ENCODE data around the gene NTN4.
"Not testable (repeated sequence)": the region's sequence is repeated elsewhere in the genome, so short reads cannot be mapped to it uniquely, and the experiment has no call there.

The NTN4 gene

DNA sequence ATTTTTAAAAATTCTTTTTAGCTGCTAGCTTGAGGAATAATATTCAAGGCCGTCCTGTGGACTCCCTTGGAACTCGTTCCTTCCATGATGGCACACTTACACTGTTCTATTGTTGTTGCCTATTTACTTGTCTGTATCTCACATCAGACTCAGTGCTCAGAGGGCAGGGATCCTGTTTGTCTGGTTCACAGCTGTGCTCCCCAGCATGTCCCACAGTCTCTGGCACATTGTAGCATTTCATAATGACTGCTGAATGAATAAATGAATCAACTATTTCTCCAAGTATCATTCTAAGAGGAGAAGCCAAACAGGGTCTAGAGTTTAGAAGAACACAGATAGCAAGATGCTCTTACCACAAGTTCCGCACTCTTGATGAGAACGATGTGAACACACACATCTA is 48.0 kb downstream of the NTN4 start:
- no peak for DNase-seq

DNA sequence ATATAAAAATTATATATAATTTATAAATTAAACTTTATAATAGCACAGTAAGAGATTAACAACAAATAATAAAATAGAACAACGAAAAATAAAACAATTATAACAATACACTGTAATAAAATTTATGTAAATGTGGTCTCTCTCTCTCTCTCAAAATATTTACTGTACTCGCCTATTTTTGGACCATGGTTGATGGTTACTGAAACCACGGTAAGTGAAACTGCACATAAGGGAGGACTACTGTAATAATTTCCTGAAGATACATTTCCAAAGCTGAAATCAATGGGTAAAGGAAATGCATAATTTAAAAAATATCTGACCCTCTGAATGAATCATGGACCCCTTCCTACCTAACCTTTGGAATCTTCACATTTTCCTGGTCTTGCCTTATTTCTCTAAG is 48.9 kb downstream of the NTN4 start:
- no peak for DNase-seq

DNA sequence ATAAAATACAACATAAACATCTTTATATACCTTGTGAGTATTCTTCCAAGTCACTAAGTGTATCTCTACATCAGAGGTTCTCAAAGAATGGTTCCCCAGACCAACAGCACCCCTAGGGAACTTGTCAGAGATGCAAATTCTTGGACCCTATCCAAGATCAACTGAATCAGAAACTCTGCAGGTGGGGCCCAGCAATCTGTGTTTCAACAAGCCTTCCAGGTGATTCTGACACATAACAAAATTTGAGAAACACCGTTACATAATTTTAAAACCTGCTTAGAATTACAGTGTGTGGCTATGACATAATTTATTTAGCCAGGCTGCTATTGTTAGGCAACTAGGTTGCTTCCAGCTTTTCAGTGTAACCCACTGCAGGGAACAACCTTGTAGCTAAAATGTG is 49.8 kb downstream of the NTN4 start:
- no peak for DNase-seq

DNA sequence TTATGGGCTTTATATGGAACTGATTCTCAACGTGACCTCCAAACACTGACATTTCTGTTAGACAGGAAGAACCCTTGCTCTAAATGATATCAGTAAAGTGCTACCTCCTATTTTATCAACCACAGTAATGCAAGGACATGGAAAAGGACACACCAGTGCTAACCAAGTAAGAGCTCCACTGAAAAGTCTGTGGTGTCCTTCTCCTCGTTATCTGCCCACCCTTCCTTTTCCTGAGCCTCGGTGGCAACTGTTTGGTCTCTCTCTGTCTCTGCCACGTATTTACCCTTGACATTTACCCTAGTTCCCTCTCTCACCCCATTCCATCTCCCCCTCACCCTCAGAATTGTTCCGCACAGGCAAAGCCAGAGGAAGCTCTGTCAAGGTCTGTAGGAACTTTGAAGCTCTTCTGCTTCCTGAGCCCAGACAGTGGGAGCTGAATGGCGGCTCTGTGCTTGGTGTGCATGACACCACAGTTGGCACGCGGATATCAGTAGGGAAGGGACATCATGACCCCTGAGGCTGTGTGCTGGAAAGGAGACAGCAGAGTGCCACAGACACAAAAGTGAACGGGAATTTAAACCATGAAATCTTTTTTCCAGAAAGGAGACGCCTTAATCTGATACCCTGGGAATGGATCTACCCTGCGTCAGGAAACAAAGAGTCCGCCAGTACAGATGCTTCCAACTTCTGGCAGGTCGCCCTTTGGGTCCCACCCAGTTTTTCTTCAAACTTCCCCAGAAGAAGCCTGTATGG is 50.8 kb downstream of the NTN4 start:
- DNase-seq: no peak

DNA sequence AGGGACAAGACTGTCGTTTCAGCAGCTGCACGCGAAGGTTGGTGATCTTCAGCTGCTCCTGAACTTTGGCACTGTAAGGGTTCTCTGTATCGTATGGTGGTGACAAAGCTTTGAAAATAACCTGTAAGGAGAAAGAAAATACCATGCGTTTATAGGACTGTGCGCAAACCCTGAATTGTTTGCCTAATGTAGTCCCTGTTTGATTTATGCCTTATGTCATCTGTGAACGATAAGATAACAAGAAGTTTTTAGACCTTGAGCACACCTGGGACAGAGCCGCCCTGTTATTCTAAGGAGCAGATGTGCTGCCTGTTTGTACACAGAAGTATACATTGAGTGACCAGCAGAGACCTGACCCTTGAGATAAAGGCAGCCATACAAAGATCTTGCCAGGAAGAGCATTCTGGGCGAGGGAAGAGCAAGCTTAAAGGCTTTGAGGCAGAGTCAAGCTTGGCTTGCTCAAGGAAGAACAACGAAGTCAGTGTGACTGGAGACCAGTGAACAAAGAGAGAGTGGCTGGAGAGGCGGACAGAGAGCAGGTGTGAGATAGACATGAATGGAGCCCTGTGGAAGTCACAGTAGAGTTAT is 52.4 kb downstream of the NTN4 start:
- no peak for DNase-seq

DNA sequence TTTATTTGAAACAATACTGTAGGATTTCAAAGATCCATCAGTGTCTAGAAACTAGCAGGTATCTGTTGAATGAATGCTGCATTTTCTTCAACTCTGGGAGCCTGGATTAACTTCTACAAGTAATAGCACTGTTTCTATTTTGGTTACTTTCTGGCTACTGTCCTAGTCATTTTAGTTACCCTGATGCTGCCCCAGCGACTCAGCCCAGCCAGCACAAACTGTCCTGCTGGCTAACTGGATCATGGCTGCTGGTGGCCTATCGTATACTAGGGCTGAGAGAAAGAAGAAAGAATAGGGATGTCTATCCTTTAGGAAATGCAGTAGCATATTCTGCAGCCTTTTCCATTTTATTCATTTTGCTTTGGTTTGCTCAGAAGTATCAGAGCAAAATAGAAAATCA is 53.9 kb downstream of the NTN4 start:
- DNase-seq: no peak

DNA sequence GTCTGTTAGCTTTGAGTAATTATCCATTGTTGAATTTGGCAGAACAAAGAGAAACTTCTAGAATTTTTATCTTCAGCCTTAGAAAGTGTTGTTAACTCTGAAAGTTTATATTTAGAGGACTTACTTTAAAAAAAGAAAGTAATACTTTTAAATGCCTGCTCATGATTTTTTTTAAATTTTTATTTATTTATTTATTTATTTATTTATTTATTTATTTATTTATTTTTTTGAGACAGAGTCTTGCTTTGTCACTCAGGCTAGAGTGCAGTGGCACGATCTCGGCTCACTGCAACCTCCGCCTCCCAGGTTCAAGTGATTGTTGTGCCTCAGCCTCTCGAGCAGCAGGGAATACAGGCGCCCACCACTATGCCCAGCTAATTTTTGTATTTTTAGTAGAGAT is 54.8 kb downstream of the NTN4 start:
- DNase-seq: not testable (repeated sequence)

DNA sequence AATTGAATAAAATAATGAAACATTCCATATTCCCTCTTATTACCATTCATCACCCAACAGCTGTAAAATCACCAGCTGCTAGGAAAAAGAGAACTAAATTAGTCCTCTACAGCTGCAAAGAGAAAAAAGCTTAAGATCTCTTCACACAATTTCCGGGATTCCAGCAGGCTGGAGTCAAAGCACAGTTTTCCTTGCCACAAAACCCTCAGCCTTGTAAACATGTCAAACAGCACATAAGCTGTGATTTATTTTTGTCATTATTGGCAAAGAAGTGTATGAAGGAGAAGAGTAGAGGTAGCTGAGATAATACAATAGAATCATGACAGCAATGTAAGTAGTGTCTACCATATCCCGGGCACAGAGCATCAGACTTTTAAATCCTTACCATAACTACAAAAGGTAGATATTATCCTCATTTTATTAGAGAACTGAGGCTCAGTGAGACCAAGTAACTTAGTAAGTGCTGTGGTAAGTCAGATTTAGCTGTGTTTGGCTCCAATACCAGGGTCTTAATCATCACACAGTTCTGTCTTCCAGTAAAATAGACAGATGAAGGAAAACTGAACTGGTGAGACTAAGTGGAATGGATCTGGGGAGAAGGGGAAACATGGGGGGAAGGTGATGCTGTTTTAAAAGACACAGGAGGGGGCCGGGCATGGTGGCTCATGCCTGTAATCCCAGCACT is 57.3 kb downstream of the NTN4 start:
- DNase-seq: no peak

DNA sequence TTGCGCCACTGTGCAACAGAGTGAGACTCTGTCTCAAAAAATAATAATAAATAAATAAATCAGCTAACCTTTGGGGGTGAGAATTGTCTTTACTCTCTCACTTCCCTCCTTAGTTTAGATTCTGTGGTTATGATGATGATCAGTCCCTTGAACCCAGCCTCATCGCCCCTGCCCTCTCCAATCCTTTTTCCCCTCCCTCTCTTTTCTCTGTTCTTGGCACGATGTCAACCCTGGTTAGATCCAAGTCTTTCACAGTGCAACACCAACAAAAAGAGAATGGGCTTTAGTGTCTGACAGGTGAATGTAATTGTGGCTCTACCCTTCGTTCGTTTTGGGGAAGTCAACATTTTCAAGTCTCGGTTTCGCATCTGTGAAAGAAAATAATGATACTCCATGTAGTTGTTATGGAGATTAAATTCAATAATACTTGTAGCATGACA is 59.0 kb downstream of the NTN4 start:
- DNase-seq: no peak

DNA sequence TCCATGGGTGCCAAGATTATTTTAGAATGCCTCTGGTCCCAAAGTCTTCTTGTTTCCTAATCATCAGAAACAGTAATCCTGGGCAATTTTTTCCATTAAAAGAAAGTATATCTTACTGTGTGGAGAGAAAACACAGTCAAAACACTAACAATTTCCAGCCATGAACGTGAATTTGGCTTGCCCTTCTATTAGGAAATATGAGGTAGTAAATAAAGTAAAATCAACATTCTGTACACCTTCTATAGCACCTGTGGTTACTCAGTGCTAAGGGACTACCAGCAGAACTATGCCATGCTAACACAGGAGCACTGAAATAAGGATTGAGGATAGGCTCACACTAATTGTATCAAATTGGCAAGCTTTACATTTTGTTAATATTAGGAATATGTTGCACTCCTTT is 60.1 kb downstream of the NTN4 start:
- no peak for DNase-seq

DNA sequence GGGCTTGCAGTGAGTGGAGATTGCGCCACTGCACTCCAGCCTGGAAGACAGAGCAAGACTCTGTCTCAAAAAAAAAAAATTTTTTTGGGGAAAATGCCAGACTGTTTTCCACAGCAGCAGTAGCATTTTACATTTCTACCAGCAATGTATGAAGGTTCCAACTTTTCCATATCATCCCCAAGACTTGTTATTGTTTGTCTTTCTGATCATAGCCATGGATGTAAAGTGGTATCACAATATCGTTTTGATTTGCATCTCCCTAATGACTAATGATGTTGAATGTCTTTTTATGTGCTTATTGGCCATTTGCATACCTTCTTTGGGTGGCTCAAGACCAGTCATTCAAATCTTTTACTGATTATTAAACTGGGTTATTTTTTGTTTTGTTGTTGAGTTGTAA is 63.7 kb downstream of the NTN4 start:
- DNase-seq: no peak

DNA sequence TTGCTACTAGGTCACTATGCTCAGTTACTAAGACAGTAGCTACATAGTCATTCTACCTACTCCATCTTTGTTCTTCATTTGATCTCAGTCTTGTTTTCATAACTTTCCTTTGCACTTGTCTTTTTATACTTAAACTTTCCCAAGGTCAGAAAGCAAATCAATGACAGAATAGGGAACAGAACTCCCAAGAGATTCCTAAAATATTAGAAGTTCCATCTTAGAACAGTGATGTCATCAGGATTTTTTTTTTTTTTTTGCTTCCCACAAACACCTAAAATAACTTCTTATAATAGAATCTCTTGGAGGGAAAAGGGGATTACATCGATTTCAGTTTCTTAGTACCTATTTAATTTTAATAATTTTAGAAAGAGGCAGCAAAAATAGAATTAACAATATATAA is 65.8 kb downstream of the NTN4 start:
- DNase-seq: no peak

DNA sequence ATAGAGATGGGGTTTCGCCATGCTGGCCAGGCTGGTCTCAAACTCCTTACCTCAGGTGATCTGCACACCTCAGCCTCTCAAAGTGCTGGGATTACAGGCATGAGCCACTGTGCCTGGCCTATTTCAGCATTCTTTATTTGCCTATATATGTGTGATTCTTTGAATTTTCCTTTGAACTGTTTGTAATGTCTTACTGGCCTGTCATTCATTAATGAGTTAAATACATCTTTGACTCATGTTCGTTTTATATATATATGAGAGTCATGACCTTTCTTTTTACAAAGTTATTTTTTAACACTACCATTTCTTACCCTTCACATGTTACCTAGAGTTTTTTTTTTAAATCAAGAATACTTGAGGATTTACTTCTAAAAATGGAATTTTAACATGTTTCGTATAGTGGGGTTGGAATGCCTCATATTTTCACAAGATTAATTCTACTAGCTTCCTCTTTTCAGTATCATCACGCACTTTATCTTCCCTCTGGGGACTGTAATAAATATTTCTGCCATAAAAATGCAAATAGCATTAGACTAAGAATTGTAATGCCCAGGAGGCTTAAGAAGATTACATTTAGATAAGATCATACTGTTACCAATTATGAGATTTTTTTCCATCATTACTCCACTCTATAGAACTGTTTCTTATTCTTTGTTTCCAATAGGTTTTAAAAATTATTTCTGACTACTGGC is 66.7 kb downstream of the NTN4 start:
- DNase-seq: no peak

DNA sequence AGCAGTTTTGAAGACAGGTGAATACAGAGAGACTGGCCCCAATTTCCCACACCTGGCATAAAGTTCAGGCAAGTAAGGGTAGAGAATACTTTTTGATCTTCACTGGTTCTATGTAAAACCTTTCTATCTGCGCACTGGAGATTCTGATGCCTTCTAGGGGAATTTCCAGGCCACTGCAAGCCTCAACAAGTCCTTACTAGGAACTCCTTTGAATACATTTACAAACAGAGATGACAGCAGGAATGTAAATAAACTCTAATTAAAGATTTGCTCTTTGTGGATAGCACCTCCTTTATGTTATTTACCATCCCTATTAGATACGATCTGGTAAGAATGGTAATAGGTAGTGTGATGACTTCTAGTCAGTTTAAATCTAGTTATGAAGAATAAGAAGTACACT is 69.2 kb downstream of the NTN4 start:
- DNase-seq: no peak

DNA sequence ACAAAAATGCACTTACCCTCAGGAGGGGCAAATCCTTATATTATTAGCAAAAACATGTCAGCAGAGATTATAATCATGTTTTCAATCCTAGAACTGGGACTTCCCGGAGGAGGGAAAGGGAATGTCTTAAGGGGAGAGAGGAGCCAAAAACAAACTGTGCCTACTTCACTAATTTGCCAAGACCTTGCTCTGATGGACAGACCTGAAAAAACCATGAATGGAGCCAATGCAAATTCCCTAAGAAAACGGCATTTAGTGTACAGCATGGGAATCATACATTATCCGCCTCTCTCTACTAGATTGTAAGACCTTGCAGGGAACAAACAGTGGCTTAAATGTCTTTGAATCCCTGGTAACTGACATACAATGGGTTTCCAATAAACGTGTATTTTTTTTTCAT is 70.4 kb downstream of the NTN4 start:
- no peak for DNase-seq

DNA sequence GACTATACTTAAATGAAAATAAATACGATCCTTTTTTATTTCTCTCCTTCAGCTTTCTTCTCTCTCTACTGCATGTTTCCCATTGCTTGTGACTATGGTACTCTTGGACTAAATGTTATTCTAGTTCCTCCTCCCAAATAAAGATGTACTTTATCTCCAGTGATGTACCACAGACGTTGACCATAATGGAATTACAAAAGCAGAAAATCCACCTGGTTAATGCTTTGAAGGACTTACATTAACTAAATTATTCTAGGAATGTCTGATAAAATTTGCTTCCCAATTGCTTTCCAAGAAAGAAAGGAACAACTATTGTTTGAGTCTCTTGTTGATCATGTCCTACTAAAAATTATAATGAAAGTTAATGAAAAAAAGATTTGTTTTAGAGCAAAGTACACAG is 71.8 kb downstream of the NTN4 start:
- DNase-seq: no peak

DNA sequence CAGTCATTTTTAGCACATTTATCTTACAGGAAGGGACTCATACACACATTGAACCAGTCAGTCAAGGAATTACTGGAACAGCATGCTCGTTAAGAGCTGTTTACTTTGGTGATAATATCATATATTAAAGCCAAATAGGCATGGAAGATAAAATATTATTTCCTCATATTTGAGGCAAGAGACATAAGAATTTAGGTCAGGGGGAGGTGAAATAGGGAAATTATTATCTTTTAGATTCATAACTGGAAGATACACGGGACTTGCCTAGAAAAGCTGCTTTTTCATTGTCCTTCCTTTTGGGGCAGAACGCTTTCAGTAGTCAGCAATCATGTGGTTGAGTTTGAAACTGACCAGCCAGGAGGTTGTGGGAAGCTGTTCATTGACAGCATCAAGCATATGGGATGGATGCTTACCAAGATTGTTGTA is 72.5 kb downstream of the NTN4 start:
- DNase-seq: no peak

DNA sequence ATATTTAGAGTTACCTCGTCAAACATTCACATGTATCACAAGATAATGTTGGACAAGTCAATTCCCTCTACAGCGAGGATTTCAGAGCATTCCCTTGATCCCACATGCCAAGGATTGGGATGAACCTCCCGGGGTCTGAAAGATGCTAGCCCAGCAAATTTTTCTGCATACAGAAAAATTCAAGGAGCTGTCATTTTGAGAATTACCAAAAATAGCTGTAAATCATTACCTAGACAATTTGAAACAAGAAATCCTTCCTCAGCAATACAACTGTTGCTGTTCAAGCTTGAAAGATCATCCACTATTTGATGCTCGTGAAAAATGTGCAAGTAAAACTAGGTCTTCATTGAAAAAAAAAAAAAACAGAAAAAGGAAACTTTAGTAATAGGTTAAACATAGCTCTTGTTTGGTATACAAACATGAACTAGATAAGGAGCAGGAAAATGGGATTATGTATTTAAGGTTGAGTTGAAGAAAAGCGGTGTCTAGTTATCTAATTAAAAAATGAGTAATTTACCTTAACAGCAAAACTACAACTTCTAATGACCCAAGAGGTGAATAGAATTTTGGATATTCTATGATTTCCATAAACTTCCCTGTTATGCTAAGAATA is 73.1 kb downstream of the NTN4 start:
- DNase-seq: no peak

DNA sequence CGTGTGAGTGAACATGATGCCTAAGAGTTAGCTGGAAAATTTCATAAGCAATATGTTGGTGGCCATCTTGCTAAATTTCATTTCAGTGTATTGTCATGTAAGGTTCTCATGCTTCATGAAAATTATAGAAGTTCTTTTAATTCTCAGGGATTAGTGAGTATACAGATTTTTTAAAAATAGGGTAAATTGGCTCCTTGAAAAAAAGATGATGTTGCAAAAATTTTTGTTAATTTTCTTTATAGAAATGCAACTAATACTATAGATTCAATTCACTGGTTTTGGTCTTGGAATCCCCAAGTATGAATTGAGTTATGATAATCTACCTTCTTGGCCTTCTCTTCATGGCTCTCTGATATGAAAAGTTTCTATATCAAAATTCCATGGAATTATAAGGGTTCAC is 75.4 kb downstream of the NTN4 start:
- DNase-seq: no peak

DNA sequence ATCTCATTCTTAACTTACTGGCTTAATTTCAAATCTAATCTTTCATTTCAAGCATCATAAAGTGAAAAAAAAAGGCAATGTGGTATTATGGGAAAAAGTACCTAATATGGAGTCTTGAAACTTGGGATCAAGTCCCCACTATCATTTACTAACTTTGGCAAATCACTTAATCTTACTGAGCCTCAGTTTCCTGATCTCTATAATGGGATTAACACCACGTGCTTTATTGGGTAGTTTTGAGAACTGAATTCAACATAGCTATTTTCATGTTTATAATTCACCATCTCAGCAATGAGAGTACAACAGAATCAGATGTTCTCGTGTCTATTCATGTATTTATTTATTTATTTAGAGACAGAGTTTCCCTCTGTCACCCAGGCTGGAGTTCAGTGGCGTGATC is 78.3 kb downstream of the NTN4 start:
- DNase-seq: no peak

DNA sequence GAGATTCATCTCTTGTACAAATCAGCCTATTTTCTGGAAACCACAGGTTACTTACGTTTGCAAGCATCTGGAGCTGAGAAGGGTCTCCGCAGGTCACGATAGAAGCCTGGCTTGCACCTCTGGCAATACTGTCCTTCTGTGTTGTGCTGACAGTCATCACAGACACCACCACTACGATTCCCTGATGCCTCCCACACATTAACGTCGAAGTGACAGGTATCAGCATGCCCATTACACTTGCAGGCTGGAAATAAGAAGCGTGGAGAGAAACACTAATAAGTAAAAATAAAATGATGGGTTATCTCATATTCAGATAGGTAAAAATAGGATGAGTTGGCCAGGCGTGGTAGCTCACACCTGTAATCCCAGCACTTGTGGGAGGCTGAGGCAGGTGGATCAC is 80.2 kb downstream of the NTN4 start:
- no peak for DNase-seq

DNA sequence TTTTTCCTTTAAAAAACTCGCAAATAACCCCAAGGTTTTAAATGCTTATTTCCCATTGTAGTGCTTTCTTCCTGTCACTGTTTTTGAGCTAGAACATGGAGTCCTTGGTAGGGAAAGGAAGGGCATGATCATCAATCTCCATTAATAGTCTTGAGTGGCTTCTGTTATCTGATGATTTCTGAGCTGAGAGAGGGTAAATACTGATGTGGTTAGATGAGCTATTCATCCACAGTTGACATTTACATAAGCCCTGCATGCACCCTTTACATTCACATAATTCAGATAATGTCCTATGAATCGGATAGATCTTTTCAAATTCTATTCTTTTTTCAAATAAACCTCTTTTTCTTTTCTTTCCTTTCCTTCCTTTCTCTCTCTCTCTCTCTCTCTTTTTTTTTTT is 81.4 kb downstream of the NTN4 start:
- no peak for DNase-seq

DNA sequence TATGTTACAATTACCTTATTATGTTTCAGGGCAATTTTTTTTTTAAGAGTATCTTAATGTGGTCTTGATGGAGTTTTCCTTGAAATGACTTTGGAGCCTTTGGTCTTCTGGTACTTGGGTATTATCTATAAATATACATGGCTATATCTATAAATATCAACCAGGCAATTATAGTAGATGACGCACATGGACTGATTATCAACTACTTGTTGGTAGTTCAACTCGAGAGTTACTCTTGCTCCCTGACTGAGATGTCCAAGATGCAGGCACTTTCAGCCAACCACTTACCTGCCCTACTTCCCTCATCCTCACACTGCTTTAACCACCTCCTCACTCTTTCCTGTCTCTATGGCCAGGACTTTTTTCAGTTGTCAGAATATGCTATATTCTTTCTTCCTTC is 85.4 kb downstream of the NTN4 start:
- no peak for DNase-seq
